Fibroblast of the conjunctiva (primary cell): ENCODE data around the gene APLP2.
"Not testable (repeated sequence)": the region's sequence is repeated elsewhere in the genome, so short reads cannot be mapped to it uniquely, and the experiment has no call there.

Source experiments
- DNase-seq: peaks from one replicate; pipeline ENCODE4 v3.0.0-alpha.2; 2010; ENCODE audit warnings: low read depth

APLP2 gene

GRCh38 chr11:130172001-130172400, 102.3 kb downstream of the APLP2 start:
- DNase-seq, result not testable (repeated sequence)

- DNase-seq, result no peak
These were observed 104.9 kb downstream of the APLP2 start for GRCh38 chr11:130174642-130175041.

DNA sequence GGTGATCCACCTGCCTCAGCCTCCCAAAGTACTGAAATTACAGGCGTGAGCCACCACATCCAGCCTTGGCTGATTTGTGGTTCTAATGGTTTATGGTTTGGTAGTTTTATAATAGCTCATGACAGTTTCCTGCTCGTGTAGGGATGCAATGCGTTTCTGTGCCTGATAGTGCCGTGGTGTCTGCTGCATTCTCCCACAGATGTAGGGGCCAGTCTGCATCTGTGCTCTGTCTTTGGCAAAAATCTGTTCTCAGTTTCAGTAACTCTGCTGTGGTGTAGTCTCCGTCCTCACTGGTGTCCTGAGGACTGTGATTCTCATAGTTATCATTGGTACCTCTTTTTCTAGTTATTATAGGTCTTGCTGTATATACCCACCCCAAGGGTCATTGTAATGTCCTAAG, 106.2 kb downstream of the APLP2 start:
- DNase-seq, result no peak

GRCh38 chr11:130177782-130178181, 108.1 kb downstream of the APLP2 start:
- DNase-seq, result no peak

DNA sequence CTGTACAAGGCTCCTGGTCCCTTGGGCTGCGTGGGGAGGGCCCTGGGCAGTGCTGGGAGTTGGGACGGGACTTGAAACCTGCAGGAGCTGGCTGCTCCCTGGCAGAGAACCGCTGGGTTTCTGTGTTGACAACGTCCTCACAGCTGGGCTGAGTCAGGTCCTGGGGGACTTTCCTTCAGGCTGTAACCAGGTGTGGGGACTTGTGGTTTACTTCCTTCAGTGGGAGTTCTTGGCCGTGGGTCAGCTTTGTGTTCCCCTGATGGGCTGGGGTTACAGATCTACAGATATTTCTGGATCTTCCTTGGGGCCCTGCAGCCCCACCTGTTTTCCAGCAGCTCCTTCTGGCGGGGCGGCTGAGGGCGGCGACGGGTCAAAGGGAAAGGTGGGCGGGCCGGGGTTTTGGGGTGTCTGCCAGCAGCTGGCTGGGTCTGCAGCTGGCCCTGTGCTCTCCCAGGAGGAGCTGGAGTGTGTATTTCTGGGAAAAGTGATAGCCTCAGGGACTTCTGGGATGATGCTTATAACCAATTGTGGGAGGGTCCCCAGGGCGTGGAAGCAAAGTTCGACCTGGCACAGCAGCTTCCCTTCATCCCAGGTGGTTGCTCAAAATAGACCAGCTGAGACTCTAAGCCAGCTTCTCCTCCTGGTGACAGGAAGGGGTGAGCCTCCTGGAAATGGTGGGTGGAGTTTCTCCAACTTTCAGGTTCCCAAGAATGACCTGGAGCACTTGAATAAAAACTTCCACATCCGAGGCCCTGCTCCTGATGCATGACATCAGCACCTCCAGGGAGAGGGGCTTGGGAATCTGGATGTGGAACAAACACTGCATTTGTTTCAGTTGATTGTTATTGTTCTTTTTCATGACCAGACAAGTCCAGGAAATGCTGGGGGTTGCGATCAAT, 109.0 kb downstream of the APLP2 start:
- DNase-seq, result no peak

GRCh38 chr11:130179396-130180306, 110.0 kb downstream of the APLP2 start:
- DNase-seq, result no peak

DNA sequence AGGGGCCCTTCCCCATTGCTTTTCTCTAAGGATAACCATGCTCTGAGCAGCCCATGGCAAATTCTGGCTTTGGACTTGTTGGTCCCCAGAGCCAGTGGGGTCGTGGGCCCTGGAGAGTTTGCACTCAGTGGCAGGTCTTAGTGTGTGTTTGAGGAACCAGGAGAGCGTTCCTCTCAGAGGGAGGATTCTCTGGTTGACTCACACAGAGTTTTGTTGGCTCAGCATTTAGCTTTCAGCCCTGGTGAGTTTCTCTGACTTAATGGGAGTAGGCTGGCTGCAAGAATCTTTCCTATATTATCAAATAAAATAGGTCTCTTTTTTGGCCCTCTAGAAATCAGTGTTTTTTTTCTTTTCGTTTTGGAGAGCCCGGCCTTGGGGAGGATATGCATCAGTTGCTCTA, 110.8 kb downstream of the APLP2 start:
- no peak for DNase-seq

GRCh38 chr11:130180896-130181294, 111.2 kb downstream of the APLP2 start:
- DNase-seq, result no peak

GRCh38 chr11:130181295-130182272, 111.9 kb downstream of the APLP2 start:
- DNase-seq, result no peak

GRCh38 chr11:130183878-130184610, 114.3 kb downstream of the APLP2 start:
- no peak for DNase-seq

GRCh38 chr11:130187096-130187495, 117.4 kb downstream of the APLP2 start:
- DNase-seq, result no peak

GRCh38 chr11:130188047-130188446, 118.4 kb downstream of the APLP2 start:
- DNase-seq, result no peak

- DNase-seq, result no peak
These were observed 119.1 kb downstream of the APLP2 start for GRCh38 chr11:130188585-130189347.

GRCh38 chr11:130189492-130190210, 120.0 kb downstream of the APLP2 start:
- DNase-seq, result no peak

GRCh38 chr11:130190371-130190881, 120.7 kb downstream of the APLP2 start:
- no peak for DNase-seq

DNA sequence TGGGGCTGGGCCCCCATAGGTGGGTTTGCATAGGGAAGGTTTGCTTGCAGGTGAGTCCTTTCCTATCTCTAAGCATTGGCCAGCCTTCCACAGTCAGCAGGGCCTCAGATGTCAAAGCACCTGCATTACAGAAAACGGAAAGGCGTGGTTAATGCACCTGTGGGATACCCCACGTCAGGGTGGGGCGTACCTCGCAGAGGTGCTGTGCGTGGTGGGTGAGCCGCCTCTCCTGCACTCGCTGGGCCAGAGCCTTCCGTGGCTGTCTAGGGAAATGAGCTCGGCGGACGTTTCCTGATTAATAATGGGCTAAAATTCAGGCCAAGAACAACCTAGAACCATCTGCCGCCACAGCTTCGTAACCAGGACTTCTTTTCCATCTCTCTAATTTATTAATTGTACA, 122.2 kb downstream of the APLP2 start:
- no peak for DNase-seq

DNA sequence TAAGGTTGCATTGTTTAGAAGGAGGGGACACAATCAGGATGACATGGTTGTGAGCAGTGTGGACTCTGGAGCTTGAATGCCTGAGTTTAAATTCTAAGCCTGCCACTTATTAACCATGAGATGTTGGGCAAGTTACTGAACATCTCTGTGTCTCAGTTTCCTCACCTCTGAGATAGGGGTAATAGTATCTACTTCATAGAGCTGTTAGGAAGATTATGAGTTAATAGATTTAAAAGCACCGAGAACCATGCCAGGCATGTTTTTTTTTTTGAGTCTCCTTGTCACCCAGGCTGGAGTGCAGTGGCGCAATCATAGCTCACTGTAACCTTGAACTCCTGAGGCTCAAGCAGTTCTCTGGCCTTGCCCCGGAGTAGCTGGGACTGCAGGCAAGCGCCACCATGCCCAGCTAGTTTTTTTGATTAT, 123.2 kb downstream of the APLP2 start:
- DNase-seq, result no peak

GRCh38 chr11:130193551-130193950, 123.9 kb downstream of the APLP2 start:
- not testable (repeated sequence) for DNase-seq
